HL-60 (cell line): Measurements from ENCODE around the gene EIF4EBP2.

Source experiments
- GABPA ChIP-seq: IDR thresholded peaks from 2 replicates; pipeline ENCODE4 v1.6.1; 2012; ENCODE audit warnings: low read depth
- POLR2AphosphoS5 ChIP-seq: IDR thresholded peaks from 2 replicates; pipeline ENCODE4 v1.6.1; 2012; ENCODE audit warnings: low read depth

DNA sequence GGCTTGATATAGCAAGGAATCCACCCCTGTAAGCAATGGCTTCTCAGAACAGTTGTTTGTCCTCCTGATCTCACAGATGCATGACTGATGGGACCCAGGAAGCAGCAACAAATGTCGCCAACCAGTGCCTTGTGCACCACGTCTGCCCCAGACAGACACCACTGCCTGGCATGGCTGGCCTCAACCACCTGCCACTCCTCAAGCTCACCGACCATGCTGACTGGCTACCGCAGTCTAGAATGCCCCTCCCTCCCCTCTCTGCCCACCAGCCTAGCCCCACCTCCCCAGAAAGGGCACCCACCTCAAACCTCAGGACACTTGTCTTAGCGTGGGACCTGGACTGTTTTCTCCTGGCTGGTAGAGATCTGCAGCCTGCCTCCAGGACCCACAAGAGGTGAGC lies 45.5 kb upstream of the EIF4EBP2 start:
- TF ChIP-seq POLR2AphosphoS5 (no peak), GABPA (no peak)
